Gastrocnemius medialis (tissue), 4 donors: ENCODE measurements around the gene RHEX.

Experiments used
- CTCF ChIP-seq, 5 experiments: fragments of 450-650 bp in 3 of 5; fragments of 200-600 bp in 2 of 5; sonication (generic) in 2 of 5; IDR thresholded peaks in 4 of 5; conservative IDR thresholded peaks in 1 of 5; 1 replicate in 4 of 5; 2 replicates in 1 of 5; pipeline ENCODE4 v1.5.1; 2016 to 2019; ENCODE audit warnings: antibody characterized with exemption in 5 of 5, mild to moderate bottlenecking in 3 of 5, moderate library complexity in 3 of 5
- POLR2A ChIP-seq, 2 donors: fragments of 450-650 bp; IDR thresholded peaks; one replicate each; pipeline ENCODE4 v1.6.1; 2017; ENCODE audit warnings: antibody characterized with exemption in 2 of 2, mild to moderate bottlenecking in 2 of 2, moderate library complexity in 2 of 2

GRCh38 chr1:206125346-206125745 lies 72.4 kb downstream of the RHEX start:
- TF ChIP-seq CTCF (IDR thresholded peaks at IDR 0.05 in 4 of 5, conservative IDR thresholded peaks at IDR 0.05 in 1 of 5) (no peak), POLR2A (IDR thresholded peaks at IDR 0.05) (no peak)
